Skeletal muscle satellite cell (primary cell): ENCODE data around the gene ADIPOR2.
"Not testable (repeated sequence)": the region's sequence is repeated elsewhere in the genome, so short reads cannot be mapped to it uniquely, and the experiment has no call there.

Source experiments
- H3K27me3 ChIP-seq: 2 replicates; pipeline ENCODE4 v1.7.0; 2013; ENCODE audit warnings: low read length; ENCODE audit not compliant: control insufficient read depth, insufficient read depth
- H3K36me3 ChIP-seq: 2 replicates; pipeline ENCODE4 v1.7.0; 2013; ENCODE audit warnings: mild to moderate bottlenecking, control low read depth, low read length; ENCODE audit not compliant: insufficient read depth
- H3K4me1 ChIP-seq: 2 replicates; pipeline ENCODE4 v1.7.0; 2013; ENCODE audit warnings: low read length; ENCODE audit not compliant: control insufficient read depth, insufficient read depth
- H3K4me2 ChIP-seq: 2 replicates; pipeline ENCODE4 v1.7.0; 2013; ENCODE audit warnings: mild to moderate bottlenecking, low read length
- H3K4me3 ChIP-seq: 2 replicates; pipeline ENCODE4 v1.7.0; 2013; ENCODE audit warnings: low read length
- H3K9ac ChIP-seq: 2 replicates; pipeline ENCODE4 v1.7.0; 2013; ENCODE audit warnings: mild to moderate bottlenecking, low read depth, low read length, moderate library complexity
- H3K9me3 ChIP-seq: replicated peaks from 2 replicates; pipeline ENCODE4 v1.7.0; 2013; ENCODE audit warnings: mild to moderate bottlenecking, control low read depth, low read length

ADIPOR2 gene

GRCh38 chr12:1695097-1695496 lies 4.2 kb downstream of the ADIPOR2 start:
- H3K4me3 ChIP-seq, H3K36me3 ChIP-seq, H3K27me3 ChIP-seq, H3K9ac ChIP-seq, H3K4me2 ChIP-seq, H3K9me3 ChIP-seq: not testable (repeated sequence)
- H3K4me1 ChIP-seq: peaks cover 13% of the 10 kb centered on the region

- H3K4me2 ChIP-seq: no peak overlapping the region
- no peak overlapping the region for H3K9ac ChIP-seq
- H3K36me3 ChIP-seq: no peaks in the 10 kb centered on the region
- peaks cover 10% of the 10 kb centered on the region for H3K4me1 ChIP-seq
- H3K27me3 ChIP-seq: no peaks in the 10 kb centered on the region
- no peak overlapping the region for H3K4me3 ChIP-seq
- no peaks in the 10 kb centered on the region for H3K9me3 ChIP-seq
Measured at GRCh38 chr12:1695886-1696670, 5.2 kb downstream of the ADIPOR2 start.

GRCh38 chr12:1696800-1697199 lies 5.9 kb downstream of the ADIPOR2 start:
- Histone ChIP-seq H3K9me3 (no peaks in the 10 kb centered on the region), H3K27me3 (no peaks in the 10 kb centered on the region), H3K36me3 (no peaks in the 10 kb centered on the region), H3K4me2 (no peak overlapping the region), H3K4me1 (peaks cover 10% of the 10 kb centered on the region), H3K4me3 (no peak overlapping the region), H3K9ac (no peak overlapping the region)

- no peak overlapping the region for H3K4me3 ChIP-seq
- H3K27me3 ChIP-seq: no peaks in the 10 kb centered on the region
- no peaks in the 10 kb centered on the region for H3K36me3 ChIP-seq
- H3K4me2 ChIP-seq: no peak overlapping the region
- no peak overlapping the region for H3K9ac ChIP-seq
- no peaks in the 10 kb centered on the region for H3K9me3 ChIP-seq
- peaks cover 6% of the 10 kb centered on the region for H3K4me1 ChIP-seq
Measured at GRCh38 chr12:1697271-1697670, 6.4 kb downstream of the ADIPOR2 start.

GRCh38 chr12:1698720-1699119 lies 7.8 kb downstream of the ADIPOR2 start:
- Histone ChIP-seq H3K4me1 (no peaks in the 10 kb centered on the region), H3K9me3 (no peaks in the 10 kb centered on the region), H3K9ac (no peak overlapping the region), H3K36me3 (no peaks in the 10 kb centered on the region), H3K4me2 (no peak overlapping the region), H3K4me3 (no peak overlapping the region), H3K27me3 (no peaks in the 10 kb centered on the region)

GRCh38 chr12:1702713-1703112 lies 11.8 kb downstream of the ADIPOR2 start:
- Histone ChIP-seq H3K27me3 (no peaks in the 10 kb centered on the region), H3K36me3 (no peaks in the 10 kb centered on the region), H3K4me2 (no peak overlapping the region), H3K4me3 (no peak overlapping the region), H3K4me1 (peaks cover 14% of the 10 kb centered on the region), H3K9ac (no peak overlapping the region), H3K9me3 (no peaks in the 10 kb centered on the region)

GRCh38 chr12:1703771-1704722 lies 13.2 kb downstream of the ADIPOR2 start:
- no peak overlapping the region for H3K4me2 ChIP-seq
- H3K9me3 ChIP-seq: no peaks in the 10 kb centered on the region
- H3K36me3 ChIP-seq: no peaks in the 10 kb centered on the region
- H3K9ac ChIP-seq: no peak overlapping the region
- H3K4me3 ChIP-seq: no peak overlapping the region
- H3K4me1 ChIP-seq: peaks cover 14% of the 10 kb centered on the region
- H3K27me3 ChIP-seq: no peaks in the 10 kb centered on the region

- Histone ChIP-seq H3K36me3 (no peaks in the 10 kb centered on the region), H3K27me3 (no peaks in the 10 kb centered on the region), H3K9me3 (no peaks in the 10 kb centered on the region), H3K4me2 (no peak overlapping the region), H3K4me3 (no peak overlapping the region), H3K9ac (no peak overlapping the region), H3K4me1 (peaks cover 14% of the 10 kb centered on the region)
Measured at GRCh38 chr12:1705774-1706631, 15.1 kb downstream of the ADIPOR2 start.

- Histone ChIP-seq H3K9ac (no peak overlapping the region), H3K27me3 (no peaks in the 10 kb centered on the region), H3K9me3 (no peaks in the 10 kb centered on the region), H3K36me3 (no peaks in the 10 kb centered on the region), H3K4me1 (peaks cover 14% of the 10 kb centered on the region), H3K4me3 (no peak overlapping the region), H3K4me2 (no peak overlapping the region)
Measured at GRCh38 chr12:1706632-1706980, 15.7 kb downstream of the ADIPOR2 start.

GRCh38 chr12:1707051-1707450 lies 16.2 kb downstream of the ADIPOR2 start:
- Histone ChIP-seq H3K36me3 (no peaks in the 10 kb centered on the region), H3K9ac (no peak overlapping the region), H3K4me3 (no peak overlapping the region), H3K9me3 (no peaks in the 10 kb centered on the region), H3K4me1 (peaks cover 14% of the 10 kb centered on the region), H3K27me3 (no peaks in the 10 kb centered on the region), H3K4me2 (no peak overlapping the region)

GRCh38 chr12:1709968-1710367 lies 19.1 kb downstream of the ADIPOR2 start:
- not testable (repeated sequence) for H3K9ac ChIP-seq, H3K27me3 ChIP-seq, H3K4me3 ChIP-seq, H3K4me2 ChIP-seq, H3K9me3 ChIP-seq, H3K36me3 ChIP-seq
- H3K4me1 ChIP-seq: peaks cover 14% of the 10 kb centered on the region
